HepG2 (cell line): ENCODE measurements around the gene CIAO2B. TPM values are rescaled to one million over a fixed set of nuclear protein-coding genes. Genes with fewer than 3 reads are reported as not detected.

ENCODE experiments used
- ATAC-seq: fragments of 200-7000 bp; cut with Tn5 transposase; 3 replicates; pipeline ENCODE4 v1.9.1; 2020; ENCODE audit warnings: mild to moderate bottlenecking, moderate library complexity
- BruUV-seq: library from RNA; stranded (reverse); fragments of 400-500 nt; replicated peaks from 2 replicates; lab custom pipeline; 2021; lab: Mats Ljungman, UMichigan
- CTCF ChIA-PET: fragments of 300-600 bp; formaldehyde crosslinking; extraction: SDS; loops from one replicate; lab custom pipeline; 2021; ENCODE audit warnings: low total read pairs, inconsistent platforms, low intra/inter-chr PET ratio; lab: Yijun Ruan, JAX
- POLR2A ChIA-PET: fragments of 350-600 bp; sonication (Branson Sonifier 250); formaldehyde crosslinking; loops from one replicate; lab custom pipeline; 2020; ENCODE audit warnings: antibody characterized with exemption, inconsistent platforms; lab: Yijun Ruan, JAX
- DNase-seq: peaks from one replicate; pipeline ENCODE4 v3.0.0-alpha.2; 2015; ENCODE audit warnings: low spot score
- FAIRE-seq: peaks from 3 replicates; lab custom pipeline; 2011; peaks lifted over from hg19 to GRCh38; lab: Jason Lieb, UNC
- H2AFZ ChIP-seq: one replicate; pipeline ENCODE4 v1.6.1; 2011; ENCODE audit warnings: low read length, inconsistent platforms
- H3K27ac ChIP-seq: fragments of 300-600 bp; 3 replicates; pipeline ENCODE4 v1.8.0; 2011; ENCODE audit warnings: mixed run types, mild to moderate bottlenecking, mixed read lengths, low read length, inconsistent platforms; ENCODE audit not compliant: insufficient read depth; ENCODE audit errors: extremely low read length
- H3K27me3 ChIP-seq, 2 experiments: fragments of 200-600 bp in 1 of 2; 2 replicates in 1 of 2; 3 replicates in 1 of 2; pipeline versions ENCODE4 v1.6.0 to v1.8.0; 2011; ENCODE audit warnings: low read length in 2 of 2, mild to moderate bottlenecking in 2 of 2, moderate library complexity in 2 of 2, inconsistent platforms in 1 of 2; ENCODE audit not compliant: insufficient read depth in 2 of 2, control insufficient read depth in 1 of 2
- H3K36me3 ChIP-seq, 2 experiments: fragments of 200-600 bp in 1 of 2; replicated peaks in 1 of 2; 2 replicates in 1 of 2; 3 replicates in 1 of 2; pipeline versions ENCODE4 v1.5.1 to v1.8.0; 2011; ENCODE audit warnings: low read length in 2 of 2, inconsistent platforms in 1 of 2; ENCODE audit not compliant: insufficient read depth in 2 of 2, control insufficient read depth in 1 of 2
- H3K4me1 ChIP-seq: 2 replicates; pipeline ENCODE4 v1.5.1; 2012; ENCODE audit warnings: low read length, inconsistent platforms; ENCODE audit not compliant: insufficient read depth
- H3K4me2 ChIP-seq: 2 replicates; pipeline ENCODE4 v1.6.0; 2011; ENCODE audit warnings: low read depth, low read length, inconsistent platforms
- H3K4me3 ChIP-seq, 3 experiments: fragments of 200-600 bp in 1 of 3; sonication (generic), shearing (Covaris generic) in 1 of 3; replicated peaks in 1 of 3; 2 replicates each; pipeline ENCODE4 v1.5.1; 2011 to 2016; ENCODE audit warnings: low read length in 3 of 3, inconsistent platforms in 2 of 3, low read depth in 2 of 3, mild to moderate bottlenecking in 2 of 3, control low read depth in 1 of 3, mixed read lengths in 1 of 3; ENCODE audit not compliant: insufficient read depth in 1 of 3
- H3K79me2 ChIP-seq: one replicate; pipeline ENCODE4 v1.6.1; 2011; ENCODE audit warnings: low read length, inconsistent platforms; ENCODE audit not compliant: insufficient read depth
- H3K9ac ChIP-seq: 2 replicates; pipeline ENCODE4 v1.6.0; 2011; ENCODE audit warnings: mild to moderate bottlenecking, low read depth, low read length, inconsistent platforms; ENCODE audit not compliant: insufficient read depth
- H3K9me3 ChIP-seq: 2 replicates; pipeline ENCODE4 v1.5.1; 2012; ENCODE audit warnings: mild to moderate bottlenecking, low read length
- H4K20me1 ChIP-seq: 2 replicates; pipeline ENCODE4 v1.6.0; 2011; ENCODE audit warnings: inconsistent platforms, mild to moderate bottlenecking, low read length, moderate library complexity; ENCODE audit not compliant: insufficient read depth
- AGO1 ChIP-seq: fragments of 200-400 bp; formaldehyde crosslinking; IDR thresholded peaks from 2 replicates; pipeline ENCODE4 v1.6.1; 2017; ENCODE audit warnings: mild to moderate bottlenecking, low read depth, low read length, moderate library complexity; ENCODE audit not compliant: poor library complexity, severe bottlenecking
- AGO2 ChIP-seq: fragments of 200-400 bp; formaldehyde crosslinking; optimal IDR thresholded peaks from 2 replicates; pipeline ENCODE3; 2017; ENCODE audit warnings: mild to moderate bottlenecking, low read depth, low read length, moderate library complexity
- ZBTB8A ChIP-seq: sonication (generic); formaldehyde crosslinking; IDR thresholded peaks from 2 replicates; pipeline ENCODE4 v1.4.0; 2020; ENCODE audit warnings: mild to moderate bottlenecking, low read depth, missing genetic modification reagents, borderline replicate concordance
- ZMYM3 ChIP-seq: sonication (generic); formaldehyde crosslinking; IDR thresholded peaks from 2 replicates; pipeline ENCODE4 v1.5.1; 2020; ENCODE audit warnings: mild to moderate bottlenecking, missing genetic modification reagents
- ZNF776 ChIP-seq: sonication (generic); formaldehyde crosslinking; IDR thresholded peaks from 2 replicates; pipeline ENCODE4 v1.4.0; 2020; ENCODE audit warnings: mild to moderate bottlenecking, missing genetic modification reagents
- WGBS: methylation state at CpG from one replicate; pipeline ENCODE4 v1.1.6; 2017; ENCODE audit warnings: low lambda C conversion rate; 5-methylcytosine and 5-hydroxymethylcytosine counted together
- in situ Hi-C: cut with HindIII; loops from 2 replicates; pipeline ENCODE4 v1.10.0; 2017; ENCODE audit warnings: low pct_unique_long_range_greater_than_20kb; ENCODE audit not compliant: extremely low pct_ligation_motif_present
- intact Hi-C: fragments of 100-400 bp; cut with micrococcal nuclease; formaldehyde crosslinking; loops from one replicate; pipeline ENCODE4 v1.10.0; 2022; ENCODE audit not compliant: unreplicated experiment
- polyA plus RNA-seq, 8 experiments: library from polyadenylated mRNA; depleted of rRNA in 3 of 8; stranded (reverse) in 7 of 8; unstranded in 1 of 8; fragments of >200 nt; fragmentation: Illumina TruSeq in 4 of 8; extraction: Trizol in 4 of 8; gene quantifications; 2 replicates each; pipeline versions ENCODE4 v1.2.1 to v1.2.3, GENCODE V29; 2011 to 2016; ENCODE audit warnings: low read depth in 4 of 8, missing spikeins in 1 of 8, mixed read lengths in 1 of 8; ENCODE audit not compliant: insufficient read depth in 1 of 8
- total RNA-seq, 5 experiments: library from RNA; depleted of rRNA; stranded (reverse); fragments of >200 nt; fragmentation: Illumina TruSeq; extraction: Trizol; gene quantifications; 2 replicates each; pipeline ENCODE4 v1.2.3, GENCODE V29; 2016; ENCODE audit warnings: low read depth in 1 of 5

The CIAO2B gene
- total and polyA plus RNA-seq, 2 of the 13 experiments (the other 11 are each of a cell fraction or from before 2014, with no cell fraction given): 157 to 293 TPM

DNA sequence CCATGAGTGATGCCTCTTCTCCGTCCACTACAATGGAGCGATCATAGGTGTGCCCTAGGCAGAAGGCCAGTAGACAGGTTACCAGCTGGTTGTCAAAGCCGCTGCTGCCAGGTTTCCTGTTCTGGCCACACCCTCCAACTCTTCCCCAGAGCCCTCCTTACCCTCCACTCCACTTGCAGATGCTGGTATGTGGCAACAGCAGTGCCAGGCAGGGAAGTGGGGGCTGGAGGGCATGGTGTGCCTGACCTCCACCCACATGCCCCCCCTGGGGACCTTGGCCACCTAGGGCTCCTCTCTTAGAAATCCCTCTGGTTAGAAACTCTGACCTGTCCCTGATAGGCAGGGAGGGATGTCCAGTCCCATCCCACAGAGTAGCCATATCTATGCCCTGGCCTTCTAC, 10.3 kb downstream of the CIAO2B start (continued):
- no peak; the same call in 1 of the 2 replicates for TF ChIP-seq ZNF776 (CRISPR knock-in tag)

DNA sequence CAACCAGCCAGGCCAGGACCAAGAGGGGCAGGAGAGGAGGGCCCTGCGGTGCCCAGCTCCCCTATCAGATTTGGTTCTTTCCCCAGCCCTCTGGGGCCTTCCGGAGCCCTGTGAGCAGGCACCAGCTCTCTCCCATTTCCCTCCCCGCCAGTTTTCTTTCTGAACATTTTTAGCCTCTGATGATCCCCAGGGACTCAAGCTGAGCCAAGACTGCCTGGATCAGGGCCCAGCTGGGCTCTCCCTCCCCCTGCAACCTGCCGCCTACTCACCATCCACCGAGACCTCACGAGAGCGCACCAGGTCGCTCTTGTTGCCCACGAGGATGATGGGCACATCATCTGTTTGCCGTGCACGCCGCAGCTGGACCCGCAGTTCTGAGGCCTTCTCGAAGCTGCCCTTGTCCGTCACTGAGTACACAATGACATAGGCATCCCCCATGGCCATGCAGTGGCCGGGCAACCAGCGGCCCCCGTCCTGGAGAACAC, 10.9 kb downstream of the CIAO2B start:
- peaks cover 5 to 22% of the 10 kb centered on the region in 2 experiments; a peak in 4 of 5 replicates for H3K27me3 ChIP-seq
- H3K27ac ChIP-seq: no peak overlapping the region
- TF ChIP-seq ZMYM3 (CRISPR knock-in tag) (no peak), AGO2 (peak; percentile 43)
- TF ChIP-seq, all 625 proteins: peak for 1
- Histone ChIP-seq H3K36me3 (no peaks in the 10 kb centered on the region), H3K9ac (no peak overlapping the region), H3K79me2 (no peaks in the 10 kb centered on the region), H3K4me1 (peaks cover 55% of the 10 kb centered on the region), H3K9me3 (no peaks in the 10 kb centered on the region), H2AFZ (no peak overlapping the region), H4K20me1 (no peaks in the 10 kb centered on the region), H3K4me2 (no peak overlapping the region), H3K4me3 (no peak overlapping the region)
- ATAC-seq (no peak), DNase-seq (no peak), FAIRE-seq (no peak)
- intact Hi-C loops: no loop called here
- ChIA-PET CTCF (interaction anchor here (2.6 kb wide), 1 partner anchor 27 kb away, joined by 37 read pairs; no protein-coding TSS in a partner anchor), POLR2A (interaction anchor here (7.3 kb wide), 1 partner anchor 21 kb away, joined by 86 read pairs; no protein-coding TSS in a partner anchor)
- no TSS peak for BruUV-seq
- 66% methylated on average over 18 of the region's 18 CpGs for WGBS
- in situ Hi-C loops: no loop called here

DNA sequence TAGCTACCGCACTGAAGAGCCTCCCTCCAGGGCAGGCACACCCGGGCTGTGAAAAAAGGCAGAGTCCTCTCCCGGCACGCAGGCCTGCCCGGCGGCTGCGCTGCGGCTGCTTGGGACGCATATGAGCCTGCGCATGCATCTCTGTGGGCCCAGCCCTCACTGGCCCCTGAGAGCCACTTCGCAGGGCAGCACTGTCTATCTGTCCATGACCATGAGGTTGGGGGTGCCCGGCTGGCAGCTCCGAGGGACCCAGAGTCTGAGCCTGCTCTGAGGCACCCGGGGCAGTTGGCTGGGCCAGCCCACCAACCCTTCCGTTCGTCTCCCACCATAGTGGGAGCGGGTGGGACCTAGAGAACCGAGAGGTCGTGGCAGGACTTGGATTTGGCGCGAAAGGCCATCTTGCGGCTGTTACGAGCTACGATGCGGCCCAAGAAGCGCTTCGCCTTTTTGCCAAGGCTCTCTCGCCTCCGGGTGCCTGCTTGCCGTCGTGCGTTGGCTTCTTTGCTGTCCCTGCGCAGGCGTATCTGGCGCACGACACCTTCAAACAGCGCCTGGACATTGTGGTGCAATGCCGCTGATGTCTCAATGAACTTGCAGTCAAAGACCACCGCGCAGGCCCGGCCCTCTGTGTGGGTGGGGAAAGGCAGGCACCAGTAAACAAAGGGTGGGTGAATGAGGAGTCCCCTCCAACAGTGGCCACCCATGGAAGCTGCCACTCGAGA, 12.3 kb downstream of the CIAO2B start:
- no peak overlapping the region for H3K9ac ChIP-seq
- H3K27me3 ChIP-seq: peaks cover 5 to 22% of the 10 kb centered on the region in 2 experiments; a peak in 4 of 5 replicates
- WGBS: 77% methylated on average over 31 of the region's 42 CpGs
- H4K20me1 ChIP-seq: no peaks in the 10 kb centered on the region
- no peak for FAIRE-seq
- H3K4me3 ChIP-seq: no peak overlapping the region
- POLR2A ChIA-PET: interaction anchor here (7.3 kb wide), 1 partner anchor 19 kb away, joined by 86 read pairs; no protein-coding TSS in a partner anchor
- no peaks in the 10 kb centered on the region for H3K36me3 ChIP-seq
- in situ Hi-C loops: no loop called here
- no peaks in the 10 kb centered on the region for H3K79me2 ChIP-seq
- CTCF ChIA-PET: no interaction called here
- no peak overlapping the region for H2AFZ ChIP-seq
- no peak for DNase-seq
- no peak for ATAC-seq
- H3K27ac ChIP-seq: no peak overlapping the region
- no peak overlapping the region for H3K4me2 ChIP-seq
- H3K9me3 ChIP-seq: no peaks in the 10 kb centered on the region
- TF ChIP-seq ZBTB8A (CRISPR knock-in tag): no peak
- TF ChIP-seq AGO1: peak; percentile 25
- TF ChIP-seq, all 625 proteins: peak for 1
- intact Hi-C loops: no loop called here
- peaks cover 53% of the 10 kb centered on the region for H3K4me1 ChIP-seq
- no TSS peak for BruUV-seq
